GM18867 (cell line): ENCODE measurements around the gene ATOH1.

Experiments used
- ATAC-seq: cut with Tn5 transposase; IDR thresholded peaks from one replicate; pipeline ENCODE4 v1.9.1; 2021; ENCODE audit warnings: mild to moderate bottlenecking, moderate library complexity; ENCODE audit not compliant: unreplicated experiment

Gene ATOH1

DNA sequence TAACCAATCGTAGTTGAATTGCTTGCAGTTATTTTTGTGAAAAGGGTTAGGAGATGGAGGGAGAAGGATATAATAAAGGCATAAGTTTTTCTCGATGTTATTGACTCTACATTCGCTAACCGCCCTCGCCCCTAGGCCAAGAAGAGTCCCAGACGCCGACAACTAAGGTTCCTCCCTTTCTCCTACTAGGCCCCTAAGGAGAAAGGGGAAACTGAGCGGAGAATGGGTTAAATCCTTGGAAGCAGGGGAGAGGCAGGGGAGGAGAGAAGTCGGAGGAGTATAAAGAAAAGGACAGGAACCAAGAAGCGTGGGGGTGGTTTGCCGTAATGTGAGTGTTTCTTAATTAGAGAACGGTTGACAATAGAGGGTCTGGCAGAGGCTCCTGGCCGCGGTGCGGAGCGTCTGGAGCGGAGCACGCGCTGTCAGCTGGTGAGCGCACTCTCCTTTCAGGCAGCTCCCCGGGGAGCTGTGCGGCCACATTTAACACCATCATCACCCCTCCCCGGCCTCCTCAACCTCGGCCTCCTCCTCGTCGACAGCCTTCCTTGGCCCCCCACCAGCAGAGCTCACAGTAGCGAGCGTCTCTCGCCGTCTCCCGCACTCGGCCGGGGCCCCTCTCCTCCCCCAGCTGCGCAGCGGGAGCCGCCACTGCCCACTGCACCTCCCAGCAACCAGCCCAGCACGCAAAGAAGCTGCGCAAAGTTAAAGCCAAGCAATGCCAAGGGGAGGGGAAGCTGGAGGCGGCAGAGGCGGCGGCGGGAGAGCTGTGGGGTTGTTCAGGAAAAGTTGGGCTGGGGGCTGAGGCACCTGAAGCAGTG is 5.9 kb downstream of the ATOH1 start:
- ATAC-seq = no peak

DNA sequence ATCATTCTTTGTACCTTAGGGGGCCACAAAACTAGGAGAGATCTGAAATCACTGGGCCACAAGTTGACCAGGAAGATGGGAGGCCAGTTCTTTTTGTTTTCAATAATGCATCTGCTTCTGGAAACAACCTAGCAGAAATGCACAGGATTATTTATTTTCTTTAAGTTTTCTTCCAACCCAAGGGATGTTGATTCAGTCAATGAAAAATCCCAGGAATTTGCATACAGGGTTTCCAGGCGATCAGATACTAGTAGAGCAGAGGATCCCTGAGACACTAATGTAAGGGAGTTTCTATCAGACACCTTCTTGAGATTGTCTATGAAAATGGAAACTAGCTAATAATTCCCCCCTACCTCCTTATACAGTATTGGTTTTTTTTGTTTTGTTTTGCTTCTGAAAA is 7.4 kb downstream of the ATOH1 start:
- no peak for ATAC-seq

DNA sequence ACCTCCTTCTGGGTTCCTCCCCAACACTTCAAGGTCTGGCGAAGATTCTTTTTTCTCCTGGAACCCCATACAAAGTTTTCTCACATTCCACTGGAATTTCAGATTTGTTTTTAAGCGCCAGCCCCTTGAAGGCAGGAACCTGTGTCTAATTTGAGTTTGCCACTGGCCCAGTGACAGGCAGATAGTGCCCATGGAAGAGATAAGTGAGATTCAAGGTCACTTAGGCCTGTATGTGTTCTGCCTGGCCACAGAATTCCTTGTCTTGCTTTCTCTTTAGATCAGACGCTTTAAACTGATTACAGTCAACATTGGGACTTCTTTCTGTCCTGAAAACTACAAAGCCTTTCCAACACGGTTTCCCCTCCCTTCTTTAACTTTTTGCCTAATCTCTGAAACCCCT is 11.2 kb downstream of the ATOH1 start:
- ATAC-seq = no peak

DNA sequence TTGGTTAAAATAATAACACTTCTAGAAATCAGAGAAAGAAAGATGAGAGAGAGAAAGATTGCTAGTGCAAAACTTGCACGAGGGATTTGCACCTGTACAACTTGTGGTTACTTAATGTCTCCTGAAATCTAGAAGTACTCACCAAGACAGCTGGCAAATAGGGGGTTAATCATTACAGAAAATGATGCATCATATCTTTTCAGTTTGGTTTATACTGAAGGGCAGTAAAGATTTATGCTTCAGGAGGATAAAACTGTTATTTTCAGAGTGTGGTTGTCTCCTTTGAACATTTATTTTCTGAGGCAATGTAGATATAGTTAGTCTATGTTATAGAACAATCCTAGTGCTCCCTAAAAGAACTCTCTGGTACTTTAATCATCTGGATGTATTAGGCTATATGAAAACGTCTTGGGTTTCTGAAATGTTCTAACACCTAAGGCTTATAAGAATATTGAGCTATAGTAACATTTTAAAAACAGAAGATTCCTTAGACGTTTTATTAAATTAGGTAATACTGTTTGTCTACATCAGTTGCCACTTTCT is 13.3 kb downstream of the ATOH1 start:
- no peak for ATAC-seq

DNA sequence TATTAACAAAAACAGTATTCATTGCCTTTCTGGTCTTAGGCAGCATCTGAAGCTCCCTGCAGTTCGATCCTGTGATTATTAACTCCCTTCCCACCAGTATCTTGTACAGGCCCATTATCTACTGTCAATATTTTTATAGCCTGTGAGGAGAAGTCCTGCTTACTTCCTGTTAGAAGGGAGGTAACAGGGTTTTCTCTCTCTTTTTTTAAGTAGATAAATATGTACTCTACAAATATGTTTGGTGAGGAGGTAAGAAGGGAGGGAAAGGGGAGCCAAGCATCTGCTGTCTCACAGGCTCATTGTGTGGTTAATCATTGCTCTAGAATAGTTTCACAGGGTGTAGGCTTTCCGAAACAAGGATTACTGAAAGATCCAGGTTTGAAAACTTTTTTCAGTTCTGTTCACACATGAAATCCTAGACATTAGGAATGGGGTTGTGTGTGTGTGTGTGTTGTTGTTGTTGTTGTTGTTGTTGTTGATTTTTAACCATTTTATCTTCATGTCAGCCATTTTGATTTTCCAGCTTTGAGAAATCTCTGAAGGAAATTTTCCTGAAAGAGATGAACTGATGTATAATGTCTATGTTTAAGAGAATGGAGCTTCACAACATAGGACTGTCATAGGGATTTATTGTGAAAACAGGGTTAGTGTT is 14.2 kb downstream of the ATOH1 start:
- ATAC-seq = no peak

DNA sequence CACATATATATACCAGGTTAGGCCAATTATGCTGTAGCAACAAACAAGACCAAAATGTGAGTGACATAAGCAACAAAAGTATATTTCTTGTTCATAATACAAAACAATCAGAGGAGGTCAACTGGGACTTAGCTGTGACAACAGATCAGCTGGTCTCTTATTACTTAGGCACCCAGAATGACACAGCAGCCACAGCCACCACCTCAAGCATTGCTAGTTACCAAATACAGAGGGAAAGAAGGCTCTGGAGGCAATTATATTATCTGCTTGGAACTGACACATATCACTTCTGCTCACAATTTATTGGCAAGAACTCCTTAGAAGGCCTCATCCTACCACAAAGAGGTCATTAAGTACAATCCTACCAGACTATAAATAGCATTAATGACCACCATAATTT is 15.2 kb downstream of the ATOH1 start:
- ATAC-seq = no peak

DNA sequence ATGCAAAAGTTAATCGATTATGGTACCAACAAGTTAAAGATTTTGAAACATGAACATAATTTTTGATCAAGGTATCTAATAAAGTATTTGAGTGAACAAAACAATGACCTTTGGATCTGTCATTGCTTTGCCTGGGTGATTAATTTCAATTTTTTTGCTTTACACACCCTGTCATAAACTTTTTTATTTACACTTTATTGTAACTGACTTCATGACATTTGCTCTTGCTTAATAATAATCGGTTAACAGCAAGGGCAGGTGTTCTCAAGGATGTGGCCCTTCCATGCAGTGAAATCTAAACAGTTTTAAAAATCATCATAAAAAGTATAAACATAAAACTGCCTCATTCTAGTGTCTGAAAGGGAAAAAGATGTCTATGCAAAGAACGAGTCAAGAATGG is 24.1 kb downstream of the ATOH1 start:
- no peak for ATAC-seq

DNA sequence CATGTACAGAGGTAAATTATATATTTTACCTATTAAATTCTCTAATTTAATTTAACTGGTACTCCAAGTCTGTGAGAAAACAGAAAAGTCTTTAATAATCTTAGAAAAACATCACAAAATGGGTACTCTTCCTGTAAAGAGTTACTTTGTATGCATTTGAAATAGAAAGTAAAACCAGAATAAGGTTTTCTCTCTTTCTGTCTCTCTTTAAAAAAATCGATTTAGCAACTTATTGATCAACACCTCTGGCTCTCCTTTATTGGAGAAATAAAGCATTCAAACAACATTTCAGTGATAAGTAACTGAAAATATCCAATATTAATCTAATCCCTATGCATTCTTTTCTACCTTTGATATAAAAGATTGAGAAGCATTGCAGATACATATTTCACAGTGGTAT is 27.4 kb downstream of the ATOH1 start:
- peak; percentile 74 for ATAC-seq

DNA sequence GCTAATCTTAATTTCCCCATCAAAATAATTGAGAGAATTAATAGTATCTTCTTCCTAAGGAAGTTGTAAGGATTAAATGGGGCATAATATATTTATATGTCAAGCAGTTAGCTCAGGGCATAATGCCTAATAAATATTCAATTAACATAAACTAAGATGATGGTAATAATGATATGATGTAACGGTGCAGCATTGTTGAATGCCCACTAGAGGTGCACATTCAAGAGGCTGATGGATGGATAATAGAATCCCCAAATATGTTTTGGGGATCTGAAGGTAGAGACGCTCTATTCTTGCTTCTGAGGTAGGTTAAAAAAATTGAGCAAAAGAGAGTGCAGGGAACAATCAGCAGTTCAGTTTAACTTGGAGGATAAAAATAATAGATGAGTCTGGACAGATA is 37.1 kb downstream of the ATOH1 start:
- ATAC-seq = peak; percentile 49

DNA sequence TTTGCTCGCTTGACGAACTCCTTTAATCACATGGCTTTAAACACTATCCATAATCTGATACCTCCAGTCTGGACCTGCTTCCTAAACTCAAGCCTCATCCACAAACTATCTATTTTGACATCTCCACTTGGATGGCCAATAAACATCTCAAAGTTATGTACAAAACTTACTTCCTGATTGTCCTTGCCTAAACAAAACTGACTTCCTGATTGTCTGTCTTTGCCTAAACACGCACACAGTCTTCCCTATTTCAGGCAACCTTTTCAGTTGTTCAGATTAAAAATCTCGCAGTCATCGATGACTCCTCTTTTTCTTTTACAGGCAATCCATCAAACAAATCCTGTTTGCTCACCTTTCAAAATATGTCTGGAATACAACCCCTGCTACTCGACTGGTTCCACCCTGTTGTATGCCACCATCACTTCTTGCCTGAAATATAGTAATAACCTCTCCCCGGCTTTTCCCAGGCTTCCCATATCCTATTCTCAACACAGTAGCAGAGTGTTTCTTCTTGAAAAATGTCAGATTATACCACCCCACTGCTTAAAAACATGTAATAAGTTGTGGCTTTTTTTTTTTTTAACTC is 39.0 kb downstream of the ATOH1 start:
- no peak for ATAC-seq

DNA sequence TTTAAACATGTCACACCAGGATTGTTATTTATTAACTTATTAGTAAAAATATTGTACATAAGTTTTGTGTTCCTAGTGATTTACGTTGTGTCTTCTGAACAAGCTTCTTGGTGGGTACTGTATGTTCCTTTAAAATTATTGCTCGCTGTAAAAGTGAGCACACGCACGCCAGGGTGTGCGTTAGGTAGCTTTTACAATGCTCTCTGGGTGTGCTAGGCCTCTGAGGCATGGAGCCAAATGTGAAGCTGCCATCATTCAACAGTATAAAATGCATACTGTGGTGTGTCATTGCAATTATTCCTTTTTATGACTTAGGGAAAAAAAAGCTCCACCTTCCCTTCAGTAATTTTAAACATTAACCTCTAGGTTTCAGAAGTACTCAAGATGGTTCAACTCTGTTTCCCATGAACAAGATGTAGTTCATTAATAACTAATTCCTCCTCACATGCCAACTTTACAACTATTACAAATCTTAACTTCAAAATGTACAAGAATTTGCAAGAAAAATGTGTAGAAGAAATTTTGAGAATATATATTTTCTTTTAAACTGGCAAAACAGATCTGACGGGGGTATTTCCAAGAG is 42.4 kb downstream of the ATOH1 start:
- no peak for ATAC-seq

DNA sequence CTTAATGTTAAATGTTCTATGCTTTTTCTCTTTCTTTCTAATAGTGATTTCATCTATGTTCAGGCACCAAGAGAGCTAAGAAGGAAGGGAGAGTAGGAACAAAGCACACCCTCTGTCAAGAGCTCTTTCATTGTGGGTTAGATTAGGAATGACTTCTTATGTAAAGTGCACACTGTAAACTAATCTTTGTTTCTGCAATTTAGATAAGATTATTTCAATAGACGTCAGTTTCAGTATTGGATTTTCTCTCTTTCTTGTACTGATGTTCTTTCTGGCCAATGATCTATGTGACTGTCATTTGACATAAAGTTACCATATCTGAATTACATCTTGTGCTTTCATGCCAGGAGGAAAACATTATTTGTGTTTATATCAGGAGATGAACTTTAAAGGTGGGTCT is 48.2 kb downstream of the ATOH1 start:
- no peak for ATAC-seq

DNA sequence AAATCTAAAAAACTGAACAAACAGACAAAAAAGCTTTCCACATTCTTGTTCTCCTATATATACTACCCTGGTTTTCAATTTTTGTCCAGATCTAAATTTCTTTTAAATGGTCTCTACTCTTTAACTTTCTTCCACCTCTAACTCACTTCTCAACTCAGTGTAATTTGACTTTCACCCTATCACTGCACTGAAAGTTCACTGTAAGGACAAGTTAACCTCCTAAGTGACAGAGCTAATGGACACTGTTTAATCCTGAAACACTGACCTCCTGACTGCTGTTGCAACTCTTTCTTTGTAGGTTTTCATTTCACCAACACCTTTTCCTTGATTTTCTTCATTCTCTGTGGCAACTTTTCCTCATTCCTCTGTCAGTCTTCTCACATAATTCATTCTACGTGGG is 50.0 kb downstream of the ATOH1 start:
- no peak for ATAC-seq

DNA sequence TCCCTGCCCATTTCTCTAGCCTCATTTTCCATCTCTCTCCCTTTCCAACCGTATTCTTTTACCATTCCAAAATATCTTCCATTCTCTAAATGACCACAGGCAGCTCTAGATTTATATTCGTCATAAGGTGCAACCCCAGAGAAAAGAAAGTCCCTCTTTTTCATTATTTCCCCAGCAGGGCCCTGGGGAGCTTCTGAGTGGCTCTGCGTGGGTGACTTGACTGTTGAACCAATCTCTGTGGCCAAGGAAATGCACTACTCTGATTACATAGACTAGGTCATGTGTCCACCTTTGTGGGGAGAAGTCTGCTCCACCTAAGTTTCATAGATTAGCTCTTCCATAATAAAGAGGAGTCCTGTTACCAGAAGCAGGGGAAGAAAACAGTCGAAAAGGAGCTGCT is 51.4 kb downstream of the ATOH1 start:
- ATAC-seq = peak; percentile 90
